ENCODE data around the gene GPR146. TPM values are rescaled to one million over a fixed set of nuclear protein-coding genes. Genes with fewer than 3 reads are reported as not detected.

The GPR146 gene
- total RNA-seq, 6 experiments from 2014 or later, result 13.3 to 45.3 (median 22.8) TPM

DNA sequence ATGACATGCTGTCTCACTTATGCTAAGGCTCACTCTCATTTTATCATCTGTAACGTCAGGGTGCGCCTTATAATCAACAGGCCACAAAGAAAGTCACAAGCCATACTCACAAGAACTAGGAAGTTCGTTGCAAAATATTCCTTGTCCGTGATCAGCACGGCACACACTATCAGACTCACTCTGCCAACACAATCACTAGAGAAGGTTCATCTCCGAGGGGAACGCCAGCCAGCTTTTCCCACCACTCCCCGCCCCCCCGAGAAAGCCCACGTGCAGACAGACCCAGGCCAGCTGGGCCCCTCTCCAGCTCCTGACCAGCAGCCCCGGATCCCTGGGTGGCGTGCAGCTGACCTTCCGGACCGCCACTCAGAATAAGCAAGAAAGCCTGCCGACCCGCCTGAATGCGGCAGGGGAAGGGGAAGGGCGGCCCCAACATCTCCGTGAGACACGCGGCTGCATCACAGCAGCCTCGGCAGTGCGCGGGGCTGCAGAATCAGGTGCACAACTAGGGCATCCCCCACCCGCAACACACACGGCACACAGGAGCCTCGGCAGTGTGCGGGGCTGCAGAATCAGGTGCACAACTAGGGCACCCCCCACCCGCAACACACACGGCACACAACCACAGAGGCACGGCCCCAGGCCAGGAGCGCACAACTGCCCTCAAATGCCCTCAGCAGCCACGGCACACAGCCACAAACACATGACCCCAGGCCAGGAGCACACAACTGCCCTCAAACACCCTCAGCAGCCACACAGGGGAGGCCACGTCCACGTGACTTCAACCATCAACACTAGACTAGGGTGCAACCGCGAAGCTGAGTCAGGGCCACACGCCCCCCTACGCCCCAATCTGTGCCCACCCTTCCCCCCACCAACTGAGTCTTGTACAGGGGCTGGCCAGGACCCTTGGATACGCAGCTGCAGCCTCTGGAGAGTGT, 2.5 kb upstream of the GPR146 start:
- H3K4me1 ChIP-seq, result peaks cover 0 to 34% (median 14%) of the 10 kb centered on the region in 4 donors
- H3K4me3 ChIP-seq, result no peak overlapping the region
- H3K9me3 ChIP-seq, result no peaks in the 10 kb centered on the region
- TF ChIP-seq, protein P1, sequence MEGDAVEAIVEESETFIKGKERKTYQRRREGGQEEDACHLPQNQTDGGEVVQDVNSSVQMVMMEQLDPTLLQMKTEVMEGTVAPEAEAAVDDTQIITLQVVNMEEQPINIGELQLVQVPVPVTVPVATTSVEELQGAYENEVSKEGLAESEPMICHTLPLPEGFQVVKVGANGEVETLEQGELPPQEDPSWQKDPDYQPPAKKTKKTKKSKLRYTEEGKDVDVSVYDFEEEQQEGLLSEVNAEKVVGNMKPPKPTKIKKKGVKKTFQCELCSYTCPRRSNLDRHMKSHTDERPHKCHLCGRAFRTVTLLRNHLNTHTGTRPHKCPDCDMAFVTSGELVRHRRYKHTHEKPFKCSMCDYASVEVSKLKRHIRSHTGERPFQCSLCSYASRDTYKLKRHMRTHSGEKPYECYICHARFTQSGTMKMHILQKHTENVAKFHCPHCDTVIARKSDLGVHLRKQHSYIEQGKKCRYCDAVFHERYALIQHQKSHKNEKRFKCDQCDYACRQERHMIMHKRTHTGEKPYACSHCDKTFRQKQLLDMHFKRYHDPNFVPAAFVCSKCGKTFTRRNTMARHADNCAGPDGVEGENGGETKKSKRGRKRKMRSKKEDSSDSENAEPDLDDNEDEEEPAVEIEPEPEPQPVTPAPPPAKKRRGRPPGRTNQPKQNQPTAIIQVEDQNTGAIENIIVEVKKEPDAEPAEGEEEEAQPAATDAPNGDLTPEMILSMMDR (IDR thresholded peaks at IDR 0.05), result no peak
- TF ChIP-seq POLR2A (IDR thresholded peaks at IDR 0.05), result no peak
- no peaks in the 10 kb centered on the region for H3K27me3 ChIP-seq
- DNase-seq (peak in 1 of 3 donors; percentile 19), ATAC-seq (no peak)
- WGBS (ENCODE audit: insufficient coverage, low coverage, low lambda C conversion rate, missing lambda C conversion rate), result 68% methylated on average over 11 of the region's 40 CpGs
- H3K27ac ChIP-seq, result no peak overlapping the region
- no peaks in the 10 kb centered on the region for H3K36me3 ChIP-seq
- intact Hi-C loops (cut with DNase I), result no loop called here

DNA sequence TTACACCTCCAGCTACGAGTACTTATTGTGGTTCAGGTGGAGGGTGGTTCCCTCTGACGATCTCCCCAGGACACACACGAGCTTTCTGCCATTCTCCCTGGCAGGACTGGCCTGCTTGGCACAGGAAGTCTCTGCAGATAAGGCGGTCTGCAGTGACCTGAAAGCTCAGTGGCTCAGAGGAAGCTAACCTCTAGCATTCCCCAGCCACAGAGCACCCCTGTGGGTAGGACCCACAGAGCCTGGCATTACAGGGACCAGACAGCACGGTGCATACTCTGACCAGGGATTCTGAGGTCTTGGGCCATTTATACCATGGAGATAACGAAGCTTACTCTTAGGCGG, 1.9 kb upstream of the GPR146 start:
- no peak overlapping the region for H3K27ac ChIP-seq
- H3K4me1 ChIP-seq, result peaks cover 0 to 40% (median 17%) of the 10 kb centered on the region in 4 donors
- intact Hi-C loops (cut with DNase I), result no loop called here
- DNase-seq (no peak), ATAC-seq (no peak)
- H3K4me3 ChIP-seq, result no peak overlapping the region
- no peaks in the 10 kb centered on the region for H3K27me3 ChIP-seq
- no peaks in the 10 kb centered on the region for H3K9me3 ChIP-seq
- H3K36me3 ChIP-seq, result no peaks in the 10 kb centered on the region
- no peak for TF ChIP-seq POLR2A (IDR thresholded peaks at IDR 0.05)
- TF ChIP-seq, protein P1 (IDR thresholded peaks at IDR 0.05), result no peak
- WGBS (ENCODE audit: insufficient coverage, low coverage, low lambda C conversion rate, missing lambda C conversion rate), result no CpG with 5 or more reads among the region's 7 CpGs

DNA sequence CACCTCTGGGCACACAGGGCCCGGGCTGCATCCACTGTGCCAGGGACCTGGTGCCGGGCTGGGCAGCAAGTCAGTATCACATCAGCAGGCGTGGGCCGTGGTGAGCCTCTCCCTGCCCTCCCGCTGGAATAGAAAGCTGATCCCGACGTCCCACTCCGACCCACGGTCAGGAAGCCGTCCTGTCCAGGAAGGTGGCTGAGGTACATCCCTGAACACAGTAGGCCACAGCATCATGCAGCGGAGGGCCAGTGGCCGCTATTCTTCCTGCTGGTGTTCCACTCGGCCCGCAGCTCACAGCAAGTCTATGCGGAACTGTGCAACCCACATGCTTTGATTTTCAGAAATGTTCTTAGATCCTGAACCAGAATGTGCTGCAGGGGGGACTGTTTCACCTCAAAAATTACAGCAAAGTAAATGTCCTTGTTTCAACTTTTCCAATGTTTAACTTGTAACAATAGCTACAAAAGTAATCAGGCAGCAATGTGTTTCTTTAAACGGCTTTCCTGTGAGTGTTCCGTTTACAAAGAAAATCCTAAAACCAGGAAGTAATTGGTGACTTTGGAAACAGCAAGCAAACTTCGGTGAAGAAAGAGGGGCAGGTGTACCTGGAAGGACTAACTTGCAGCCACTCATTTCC, 676 bp upstream of the GPR146 start:
- ATAC-seq, result peak; percentile 3 to 31 (median 10)
- WGBS (ENCODE audit: insufficient coverage, low coverage, low lambda C conversion rate, missing lambda C conversion rate), result 4% methylated on average over 12 of the region's 18 CpGs

More for the DNA sequence above, 676 bp upstream of the GPR146 start:
- Histone ChIP-seq H3K36me3 (no peaks in the 10 kb centered on the region), H3K9me3 (no peaks in the 10 kb centered on the region), H3K4me3 (peak overlapping the region; percentile 8 to 86 (median 25)), H3K4me1 (peaks cover 0 to 51% (median 23%) of the 10 kb centered on the region in 4 donors), H3K27me3 (no peaks in the 10 kb centered on the region), H3K27ac (peak overlapping the region; percentile 83 to 96 (median 85))
- no peak for TF ChIP-seq POLR2A (IDR thresholded peaks at IDR 0.05)
- TF ChIP-seq, protein P1 (IDR thresholded peaks at IDR 0.05), result no peak
- peak in 1 of 3 donors; percentile 42 for DNase-seq
- intact Hi-C loops (cut with DNase I), result no loop called here

Measured in right lobe of liver (tissue), 6 donors.